ENCODE measurements around the gene UST.

DNA sequence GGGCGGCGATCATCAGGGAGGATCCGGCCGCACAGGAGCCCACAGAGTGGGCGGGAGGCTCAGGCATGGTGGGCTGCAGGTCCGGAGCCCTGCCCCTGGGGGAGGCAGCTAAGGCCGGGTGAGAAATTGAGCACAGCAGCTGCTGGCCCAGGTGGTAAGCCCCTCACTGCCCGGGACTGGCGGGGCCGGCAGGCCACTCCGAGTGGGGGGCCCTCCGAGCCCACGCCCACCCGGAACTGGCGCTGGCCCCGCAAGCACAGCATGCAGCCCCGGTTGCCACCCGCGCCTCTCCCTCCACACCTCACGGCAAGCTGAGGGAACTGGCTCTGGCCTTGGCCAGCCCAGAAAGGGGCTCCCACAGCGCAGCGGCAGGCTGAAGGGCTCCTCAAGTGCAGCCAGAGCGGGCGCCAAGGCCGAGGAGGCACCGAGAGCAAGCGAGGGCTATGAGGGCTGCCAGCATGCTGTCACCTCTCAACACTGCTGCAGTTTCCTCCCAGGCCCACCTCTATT is 48.1 kb upstream of the UST start:
- TF ChIP-seq POLR2A (IDR thresholded peaks at IDR 0.05; ENCODE audit: low read depth, low read length): no peak
- TF ChIP-seq POU2F2 (IDR thresholded peaks at IDR 0.05; ENCODE audit: low read depth, low read length): no peak
- no peak for TF ChIP-seq TAF1 (IDR thresholded peaks at IDR 0.05; ENCODE audit: low read depth, low read length)
- no peak for TF ChIP-seq POLR2AphosphoS5 (IDR thresholded peaks at IDR 0.05; ENCODE audit: low read depth, low read length)
- TF ChIP-seq SPI1 (IDR thresholded peaks at IDR 0.05; ENCODE audit: low read depth, low read length): no peak

Data from GM12891 (cell line).